ENCODE data around the gene PPP1R12A. TPM values are rescaled to one million over a fixed set of nuclear protein-coding genes. Genes with fewer than 3 reads are reported as not detected.

Gene PPP1R12A
- total RNA-seq, 4 donors from 2014 or later, result 181 to 286 (median 243) TPM

GRCh38 chr12:79847417-79847816 is 87.5 kb downstream of the PPP1R12A start:
- no peak for TF ChIP-seq CTCF (IDR thresholded peaks at IDR 0.05)
- TF ChIP-seq POLR2A (IDR thresholded peaks at IDR 0.05), result no peak

GRCh38 chr12:79844693-79845092 is 90.2 kb downstream of the PPP1R12A start:
- Histone ChIP-seq H3K4me1 (peaks cover 0 to 6% of the 10 kb centered on the region in 2 donors), H3K27ac (no peak overlapping the region), H3K27me3 (no peaks in the 10 kb centered on the region), H3K9me3 (no peaks in the 10 kb centered on the region), H3K4me3 (no peak overlapping the region), H3K36me3 (no peaks in the 10 kb centered on the region)
- intact Hi-C loops (cut with DNase I; ENCODE audit: low total_unique reads), result no loop called here
- no peak for DNase-seq
- no peak for TF ChIP-seq CTCF (IDR thresholded peaks at IDR 0.05)
- no peak for TF ChIP-seq POLR2A (IDR thresholded peaks at IDR 0.05)

More at GRCh38 chr12:79847417-79847816, 87.5 kb downstream of the PPP1R12A start:
- DNase-seq, result no peak
- intact Hi-C loops (cut with DNase I; ENCODE audit: low total_unique reads), result no loop called here
- Histone ChIP-seq H3K9me3 (no peaks in the 10 kb centered on the region), H3K4me3 (no peak overlapping the region), H3K27ac (peak overlapping the region in 1 of 2 donors; percentile 34), H3K4me1 (peaks cover 0 to 6% of the 10 kb centered on the region in 2 donors), H3K36me3 (no peaks in the 10 kb centered on the region), H3K27me3 (no peaks in the 10 kb centered on the region)

GRCh38 chr12:79843978-79844377 is 90.9 kb downstream of the PPP1R12A start:
- intact Hi-C loops (cut with DNase I; ENCODE audit: low total_unique reads), result no loop called here
- Histone ChIP-seq H3K4me3 (no peak overlapping the region), H3K4me1 (peaks cover 0 to 6% of the 10 kb centered on the region in 2 donors), H3K27ac (no peak overlapping the region), H3K9me3 (no peaks in the 10 kb centered on the region), H3K27me3 (no peaks in the 10 kb centered on the region), H3K36me3 (no peaks in the 10 kb centered on the region)
- no peak for TF ChIP-seq POLR2A (IDR thresholded peaks at IDR 0.05)
- no peak for TF ChIP-seq CTCF (IDR thresholded peaks at IDR 0.05)
- DNase-seq, result no peak

GRCh38 chr12:79842630-79843029 is 92.3 kb downstream of the PPP1R12A start:
- Histone ChIP-seq H3K4me1 (peaks cover 0 to 4% of the 10 kb centered on the region in 2 donors), H3K27ac (no peak overlapping the region), H3K4me3 (no peak overlapping the region), H3K27me3 (no peaks in the 10 kb centered on the region), H3K36me3 (no peaks in the 10 kb centered on the region), H3K9me3 (no peaks in the 10 kb centered on the region)
- no peak for DNase-seq
- intact Hi-C loops (cut with DNase I; ENCODE audit: low total_unique reads), result no loop called here
- TF ChIP-seq POLR2A (IDR thresholded peaks at IDR 0.05), result no peak
- TF ChIP-seq CTCF (IDR thresholded peaks at IDR 0.05), result no peak

- Histone ChIP-seq H3K4me3 (no peak overlapping the region), H3K27me3 (no peaks in the 10 kb centered on the region), H3K36me3 (no peaks in the 10 kb centered on the region), H3K4me1 (no peaks in the 10 kb centered on the region), H3K9me3 (no peaks in the 10 kb centered on the region), H3K27ac (no peak overlapping the region)
- DNase-seq, result no peak
- no peak for TF ChIP-seq CTCF (IDR thresholded peaks at IDR 0.05)
- TF ChIP-seq POLR2A (IDR thresholded peaks at IDR 0.05), result no peak
- intact Hi-C loops (cut with DNase I; ENCODE audit: low total_unique reads), result no loop called here
Observed at GRCh38 chr12:79841878-79842265, 93.0 kb downstream of the PPP1R12A start.
